GM19238 (cell line): Measurements from ENCODE around the gene YLPM1.
A peak's percentile ranks its signal among the peaks of the same experiment; 100 is the strongest.

Experiments
- DNase-seq: peaks from one replicate; pipeline ENCODE4 v3.0.0; 2011; ENCODE audit warnings: low spot score; ENCODE audit not compliant: insufficient read length

The YLPM1 gene

DNA sequence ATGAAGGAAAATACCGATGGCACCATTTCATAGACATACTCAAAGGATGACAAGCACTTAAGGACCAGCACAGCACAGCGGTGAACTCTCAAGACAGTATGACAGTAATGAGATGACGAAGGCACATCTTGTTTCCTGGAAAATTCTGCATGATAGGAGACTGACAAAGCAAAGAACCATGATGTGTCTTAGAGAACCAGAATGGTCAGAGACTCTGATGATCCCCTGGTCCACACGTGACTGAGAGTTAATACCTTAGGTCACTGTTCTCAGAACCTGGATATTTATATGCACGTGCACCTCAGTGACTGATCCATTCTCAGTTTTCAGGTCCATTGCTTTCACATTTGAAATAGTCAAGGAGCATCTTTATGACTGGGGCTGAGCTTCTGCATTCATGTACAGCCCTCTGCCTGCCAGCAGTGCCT, 77.5 kb downstream of the YLPM1 start:
- no peak for DNase-seq

DNA sequence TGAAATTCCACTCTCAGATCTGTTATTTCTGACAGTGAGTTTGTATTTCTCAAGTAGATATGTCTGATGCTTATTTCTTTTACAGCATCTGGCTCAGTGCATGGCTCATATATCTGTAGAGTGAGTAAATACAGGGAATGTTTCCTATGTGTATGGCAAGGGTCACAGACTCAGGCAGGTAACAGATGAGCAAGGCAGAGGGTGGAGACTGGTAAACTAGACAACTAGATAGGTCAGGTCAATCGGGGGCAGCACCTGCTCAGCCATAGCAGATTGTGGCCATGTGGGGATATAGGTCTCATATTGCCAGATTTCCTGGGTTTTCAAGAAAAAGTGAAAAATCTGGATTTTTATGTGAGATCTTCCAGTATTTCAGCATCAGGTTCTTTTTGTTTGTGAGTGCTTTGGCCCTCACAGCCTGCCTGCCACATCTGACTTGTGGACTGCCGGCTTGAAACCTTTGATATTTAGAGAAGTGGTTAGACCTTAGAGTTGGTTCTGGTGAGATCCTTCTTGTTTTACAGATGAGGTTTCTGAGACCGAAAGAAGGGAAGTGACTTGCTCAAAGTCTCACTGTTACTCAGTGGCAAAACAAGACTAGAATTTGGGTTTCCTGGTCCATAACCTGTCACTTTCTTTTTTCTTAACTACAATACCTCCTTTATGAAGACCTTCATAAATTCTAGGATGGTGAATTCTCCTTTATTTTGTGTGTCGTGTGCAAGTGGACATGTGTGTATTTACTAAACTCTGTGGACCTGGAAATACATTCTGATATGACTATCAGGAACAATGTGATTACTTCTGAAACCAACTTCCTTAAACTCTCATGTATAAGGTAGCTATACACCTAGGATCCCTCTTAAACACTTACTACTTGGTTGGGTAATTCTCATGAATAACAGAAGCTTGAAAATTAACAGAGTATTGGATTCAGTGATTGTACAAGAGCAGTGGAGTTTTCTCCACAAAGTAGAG, 78.4 kb downstream of the YLPM1 start:
- peak; percentile 40 for DNase-seq

DNA sequence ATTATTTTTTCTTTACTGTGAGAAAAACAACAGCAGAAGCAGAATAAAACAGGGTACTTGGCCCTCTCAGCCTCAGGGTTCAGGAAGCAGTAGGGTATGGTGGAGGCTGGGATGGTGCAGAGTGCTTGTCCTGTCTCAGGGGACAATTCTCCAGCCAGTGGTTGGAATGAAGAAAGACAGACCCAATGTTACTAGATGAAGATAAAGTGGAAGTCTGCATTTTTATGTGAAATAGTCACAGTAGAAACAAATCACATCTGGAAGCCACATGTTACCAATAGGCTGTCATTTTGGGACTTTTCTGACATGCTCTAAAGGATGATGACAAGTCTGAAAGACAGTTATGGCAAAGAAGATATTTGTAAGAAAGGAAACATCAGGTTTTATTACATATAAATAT, 80.5 kb downstream of the YLPM1 start:
- DNase-seq = no peak

DNA sequence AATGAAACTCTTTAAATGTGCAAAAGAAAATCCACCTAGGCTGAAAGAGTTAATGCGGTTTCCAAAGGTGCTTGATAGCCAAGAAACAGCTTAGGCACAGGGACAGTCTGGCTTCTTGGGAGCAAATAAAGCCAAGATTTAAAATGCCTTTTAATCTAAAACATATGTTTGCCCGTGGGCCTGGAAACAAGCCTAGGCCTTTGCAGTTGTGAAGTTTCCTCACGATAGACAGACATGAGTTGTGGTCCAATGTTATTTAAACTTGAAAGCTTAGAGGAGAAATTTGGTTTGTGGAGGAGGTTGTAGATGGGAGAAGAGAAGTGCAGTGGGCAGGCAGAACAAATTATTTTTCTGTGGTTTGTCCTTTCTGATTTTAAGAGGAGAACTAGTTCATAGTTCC, 83.1 kb downstream of the YLPM1 start:
- DNase-seq = no peak

DNA sequence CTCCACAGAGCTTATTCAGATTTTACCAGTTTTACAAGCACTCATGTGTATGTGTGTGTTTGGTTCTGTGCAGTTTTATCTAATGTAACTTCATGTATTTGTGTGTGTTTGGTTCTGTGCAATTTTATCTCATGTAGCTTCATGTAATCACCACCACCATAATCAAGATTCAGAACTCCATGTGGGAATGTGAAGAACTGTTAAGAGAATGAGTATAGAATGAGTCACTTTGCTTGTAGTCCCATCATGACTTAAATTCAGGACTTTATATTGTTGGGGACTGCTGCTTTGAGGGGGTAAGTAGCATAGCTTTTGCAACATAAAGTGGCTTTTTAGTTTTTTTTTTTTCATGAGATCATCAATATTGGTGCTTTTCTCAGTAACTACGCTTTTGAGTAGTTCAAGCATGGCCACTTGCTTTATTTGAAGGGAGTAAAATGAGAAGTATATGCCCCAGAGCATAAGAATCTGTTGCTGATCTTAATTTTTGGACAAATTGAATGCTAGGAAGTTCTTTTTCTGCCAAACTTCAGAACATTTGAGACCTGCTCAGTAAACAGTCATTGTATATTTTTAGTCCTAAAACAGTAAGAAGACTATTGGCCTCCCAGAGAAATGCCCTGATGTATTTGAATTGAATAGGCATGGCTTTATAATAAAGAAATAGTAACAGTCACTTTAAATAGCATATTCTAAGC, 84.0 kb downstream of the YLPM1 start:
- no peak for DNase-seq

DNA sequence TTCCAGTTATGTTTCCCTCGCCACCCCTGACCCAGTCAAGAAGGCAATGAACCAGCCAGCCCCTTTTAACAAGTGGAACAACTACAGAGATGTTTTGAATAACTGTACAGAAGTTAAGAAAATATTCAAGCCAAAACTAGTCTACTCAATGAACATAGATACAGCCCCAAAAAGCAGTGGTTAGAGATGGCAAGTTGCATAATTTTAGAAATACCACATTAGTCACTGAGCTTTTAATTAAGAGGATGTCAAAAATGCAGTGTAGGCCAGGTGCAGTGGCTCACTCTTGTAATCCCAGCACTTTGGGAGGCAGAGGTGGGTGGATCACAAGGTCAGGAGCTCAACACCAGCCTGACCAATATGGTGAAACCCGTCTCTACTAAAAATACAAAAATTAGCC, 85.7 kb downstream of the YLPM1 start:
- no peak for DNase-seq

DNA sequence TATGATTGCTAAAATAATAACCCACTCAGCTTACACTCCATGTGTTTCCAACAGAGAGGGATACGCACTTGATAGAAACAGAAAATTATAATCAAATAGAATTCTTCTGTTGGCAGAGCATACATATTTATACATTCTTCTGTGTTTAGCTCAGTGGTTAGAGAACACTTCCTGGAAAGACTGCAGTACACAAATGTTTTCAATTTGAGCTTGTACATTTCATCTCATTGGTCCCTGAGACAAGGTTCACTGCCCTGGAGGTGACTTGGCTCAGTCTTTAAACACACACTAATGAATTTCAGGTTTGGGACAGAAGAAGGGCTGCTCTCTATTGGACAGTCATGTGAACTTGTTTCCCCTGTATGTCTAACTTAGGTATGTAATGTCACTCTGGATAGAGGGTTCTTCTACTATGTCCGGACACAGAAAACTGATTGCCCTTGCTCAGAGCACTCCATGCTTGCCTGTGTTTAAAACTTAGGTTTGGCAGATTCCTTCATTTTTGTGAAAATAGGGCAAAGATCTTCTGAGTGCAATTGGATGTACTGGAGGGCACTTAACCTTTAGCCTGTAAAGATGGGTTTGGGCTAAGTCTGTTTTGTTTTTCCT, 89.9 kb downstream of the YLPM1 start:
- no peak for DNase-seq

DNA sequence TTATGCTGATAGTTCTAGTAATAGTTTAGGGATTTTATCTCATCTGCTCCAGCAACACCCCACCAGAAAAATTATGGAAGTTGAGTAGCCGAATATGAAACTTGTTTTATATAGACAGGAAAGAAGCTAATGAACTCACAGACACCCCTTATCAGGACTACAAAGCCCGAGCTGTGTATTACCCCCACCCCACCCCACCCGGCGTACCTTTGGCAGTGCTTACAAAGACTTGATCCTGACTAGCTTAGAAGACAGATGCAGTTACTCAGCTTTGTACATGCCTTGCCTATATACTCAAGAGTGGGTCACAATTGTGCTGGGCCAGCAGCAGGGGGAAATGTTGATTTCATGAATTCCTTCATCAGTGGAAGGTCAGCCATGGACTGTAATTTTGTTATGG, 90.5 kb downstream of the YLPM1 start:
- DNase-seq = no peak

DNA sequence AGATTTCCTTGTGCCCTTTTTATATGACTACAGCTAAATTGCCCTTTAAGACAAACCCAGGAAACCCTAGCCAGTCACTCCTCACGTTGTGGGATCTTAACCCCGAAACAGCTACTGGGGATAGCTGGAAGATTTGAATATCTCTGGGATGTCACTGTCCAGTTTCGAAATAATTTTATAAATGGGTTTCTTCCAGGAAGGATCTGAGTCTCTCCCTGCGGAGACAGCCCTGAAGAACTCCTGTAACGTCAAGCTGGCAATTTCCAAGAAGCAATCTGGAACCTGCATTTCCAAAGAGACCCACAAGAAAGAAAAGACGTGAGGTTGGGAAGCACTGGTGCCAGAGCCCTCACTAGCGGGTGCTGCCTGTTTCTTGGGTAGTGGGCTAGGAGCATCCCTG, 91.9 kb downstream of the YLPM1 start:
- no peak for DNase-seq

DNA sequence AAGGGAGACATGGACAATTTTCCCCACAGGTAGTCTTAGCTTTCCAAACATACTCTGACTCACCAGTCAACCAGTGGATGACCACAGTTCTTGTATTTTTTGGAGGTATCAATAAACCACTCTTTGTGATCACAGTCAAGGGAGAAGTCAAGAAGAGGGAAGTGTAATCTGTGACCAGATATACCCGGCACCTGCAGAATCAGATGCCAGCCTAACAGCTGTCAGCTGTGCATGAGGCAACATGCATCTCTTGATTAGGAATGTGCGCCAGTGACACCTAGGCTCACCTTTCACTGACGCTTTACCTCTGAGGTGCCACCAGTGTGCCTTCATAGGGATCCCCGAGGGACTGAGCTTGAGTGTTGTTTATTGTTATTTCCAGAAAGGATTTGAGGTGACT, 92.8 kb downstream of the YLPM1 start:
- no peak for DNase-seq

DNA sequence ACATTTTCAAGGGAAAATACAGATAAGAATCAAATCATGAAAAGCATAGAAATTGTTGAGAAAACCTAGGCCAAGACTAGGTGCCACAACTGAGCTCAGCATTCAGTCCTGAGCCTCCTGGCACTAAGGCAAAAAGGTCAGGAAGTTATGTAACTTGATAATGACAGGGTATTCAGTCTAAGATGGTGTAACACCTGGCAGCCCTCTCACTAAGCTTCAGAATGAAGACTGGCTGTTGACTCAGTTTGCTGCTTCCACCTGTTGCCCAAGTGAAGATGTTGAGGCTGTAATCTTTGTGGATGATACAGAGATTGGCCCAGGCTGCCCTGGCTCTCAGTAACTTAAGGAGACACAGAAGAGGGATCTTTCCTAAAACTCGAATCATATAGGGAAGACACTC, 93.2 kb downstream of the YLPM1 start:
- no peak for DNase-seq

DNA sequence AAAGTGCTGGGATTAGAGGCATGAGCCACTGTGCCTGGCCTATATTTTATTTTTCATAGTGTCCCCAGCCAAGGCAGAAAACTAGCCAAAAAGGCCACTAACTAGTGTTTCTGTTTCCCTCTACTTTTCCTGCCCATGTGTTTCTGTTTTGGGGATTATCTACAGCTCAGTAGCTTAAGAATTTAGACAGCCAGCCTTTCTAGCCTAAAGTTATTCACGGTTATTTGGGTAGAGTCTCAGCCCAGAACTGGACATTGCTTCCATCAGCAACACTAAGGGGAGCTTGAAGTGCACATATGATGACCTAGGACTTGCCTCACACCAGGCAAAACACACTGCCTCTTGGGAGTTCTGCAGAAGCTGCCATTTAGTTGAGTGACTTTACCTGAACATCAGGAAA, 94.9 kb downstream of the YLPM1 start:
- no peak for DNase-seq

DNA sequence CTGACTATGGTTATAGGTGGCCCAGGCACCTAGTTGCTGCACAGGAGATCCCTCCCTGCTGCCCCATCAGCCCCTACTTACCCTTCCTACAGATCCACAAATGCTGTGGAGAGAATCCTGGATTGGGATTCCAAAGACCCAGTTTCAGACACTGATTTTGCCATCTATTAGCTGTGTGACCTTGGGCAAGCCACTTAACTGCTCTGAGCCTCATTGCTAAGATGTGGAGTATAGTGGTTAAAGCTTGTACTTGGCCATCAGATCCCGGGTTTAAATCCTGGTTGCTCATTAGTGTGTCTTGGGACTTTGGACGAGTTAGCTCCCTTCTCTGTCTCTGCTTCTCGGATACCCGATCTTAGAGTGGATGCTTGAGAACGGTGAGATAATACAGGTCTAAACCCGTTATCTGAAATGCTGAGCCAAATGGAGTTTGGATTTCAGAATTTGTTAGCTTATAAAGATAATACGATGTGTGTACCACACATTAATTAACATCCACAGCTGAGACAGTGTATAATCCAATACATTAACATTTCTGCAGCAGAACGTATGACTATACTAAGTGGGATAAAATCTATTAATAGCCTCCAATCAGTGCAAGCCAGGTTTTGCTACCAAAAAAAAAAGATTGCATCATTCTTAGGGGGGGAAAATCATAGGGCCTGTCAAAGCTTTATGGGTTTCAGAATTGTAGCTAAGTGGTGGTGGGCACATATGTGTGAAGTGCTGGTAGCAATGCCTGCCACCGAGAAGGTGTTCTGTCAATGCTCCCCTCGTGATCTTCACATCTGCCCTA, 96.8 kb downstream of the YLPM1 start:
- no peak for DNase-seq

DNA sequence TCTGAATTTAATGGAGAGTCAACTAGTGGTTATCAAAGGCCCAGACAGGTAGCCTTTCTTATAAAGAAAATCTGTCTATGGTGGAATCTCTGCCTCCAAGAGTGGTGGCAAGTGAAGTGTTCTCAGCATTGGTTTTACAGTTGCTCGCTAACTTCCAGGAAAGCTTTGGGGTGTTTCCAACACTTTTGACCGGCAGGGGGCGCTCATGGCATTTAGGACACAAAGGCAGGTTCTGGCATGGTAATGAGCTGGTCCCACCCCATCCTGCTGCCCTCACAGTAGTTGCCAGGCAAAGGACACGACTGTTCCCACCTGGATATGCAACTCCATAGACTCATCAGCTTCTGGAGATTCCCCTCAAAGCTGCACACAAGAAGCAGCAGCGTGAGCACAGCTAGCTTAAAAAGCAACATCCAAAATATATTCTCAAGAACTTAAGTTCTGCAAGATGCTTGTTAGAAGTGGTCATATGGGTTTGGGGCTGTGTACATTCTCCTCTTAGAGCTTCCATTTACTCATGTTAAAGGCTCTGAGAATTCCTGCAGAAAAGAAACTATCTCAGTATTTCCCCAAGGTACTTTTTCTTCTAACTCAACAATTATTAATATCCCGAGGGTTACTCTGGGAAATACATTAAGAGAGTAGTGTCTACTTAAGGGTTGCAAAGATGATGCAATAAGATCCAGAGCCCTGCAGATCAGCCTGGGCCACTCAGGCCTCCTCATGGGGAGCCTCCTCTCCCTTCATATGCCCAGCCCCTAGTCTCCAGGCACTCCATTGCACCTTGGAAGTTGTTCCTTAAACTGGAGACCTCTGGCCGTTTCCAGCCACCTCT, 98.0 kb downstream of the YLPM1 start:
- peak; percentile 62 for DNase-seq

DNA sequence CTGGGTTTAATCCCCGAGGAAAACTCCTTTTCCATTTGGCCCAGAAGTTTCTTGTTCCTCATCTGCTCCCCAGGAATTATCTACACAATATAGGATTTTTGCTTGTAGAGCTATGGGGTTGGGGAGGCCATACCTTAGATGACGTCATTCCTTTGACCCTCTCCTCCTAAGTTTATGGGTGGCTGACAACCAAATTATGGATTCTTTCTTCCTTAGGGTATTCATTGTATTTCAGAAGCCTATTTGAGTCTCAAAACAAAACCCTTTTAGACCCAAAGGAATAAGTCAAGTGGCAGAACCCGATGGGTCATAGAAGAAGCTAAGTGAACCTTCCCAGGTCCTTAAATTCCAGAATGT, 98.6 kb downstream of the YLPM1 start:
- DNase-seq = no peak

DNA sequence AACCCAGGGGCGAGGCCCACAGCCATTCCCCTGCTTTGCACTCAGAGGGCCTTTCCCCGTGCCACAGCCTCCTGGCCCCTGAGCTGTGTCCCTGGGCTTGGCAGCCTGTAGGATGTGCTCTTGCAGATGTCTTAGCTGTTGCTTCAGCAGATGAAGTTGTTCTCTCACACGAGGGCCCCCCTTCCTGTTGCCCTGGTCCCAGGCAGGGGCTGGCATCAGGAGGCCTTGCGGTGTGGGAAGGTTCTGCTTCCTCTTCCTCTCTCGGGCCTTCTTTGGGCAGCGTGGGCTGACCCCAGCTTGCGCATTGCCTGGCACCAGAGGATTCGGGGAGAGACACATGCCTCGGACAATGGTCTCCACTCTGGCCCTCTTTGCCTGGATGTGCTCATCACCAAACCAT, 100.2 kb downstream of the YLPM1 start:
- DNase-seq = no peak

DNA sequence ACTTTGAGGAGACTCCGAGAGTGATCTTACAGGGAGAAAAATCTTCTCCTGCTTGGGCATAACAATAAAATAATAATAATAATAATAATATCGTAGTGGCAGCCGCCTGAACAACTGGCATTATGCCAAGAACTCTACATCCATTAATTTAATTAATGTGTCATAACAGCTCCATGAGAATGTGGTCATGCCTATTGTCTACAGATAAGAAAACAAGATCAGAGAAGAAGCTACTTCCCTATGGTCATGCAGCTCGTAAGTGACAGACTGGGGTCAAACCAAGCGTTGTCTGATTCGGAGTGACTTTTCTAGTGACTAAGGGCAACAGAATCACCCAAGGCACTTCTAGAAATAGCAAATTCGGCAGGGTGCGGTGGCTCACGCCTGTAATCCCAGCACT, 101.1 kb downstream of the YLPM1 start:
- DNase-seq = no peak

DNA sequence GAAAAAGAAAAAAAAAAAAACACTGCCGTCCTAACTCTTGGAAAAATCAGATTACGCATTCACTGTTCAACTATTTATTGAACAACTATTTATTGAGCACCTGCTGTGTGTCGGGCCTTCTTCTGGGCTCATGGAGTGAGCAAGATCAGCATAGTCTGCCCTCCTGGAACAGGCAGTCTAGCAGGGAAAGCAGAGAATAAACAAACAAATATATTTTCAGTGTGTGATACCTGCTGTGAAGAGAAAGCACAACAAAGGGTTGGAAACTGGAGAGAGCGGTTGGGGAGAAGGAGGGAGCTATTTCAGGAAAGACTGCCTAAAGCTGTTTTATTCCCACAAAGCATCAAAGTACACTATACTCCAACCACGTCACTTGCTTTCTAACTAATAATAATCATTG, 102.0 kb downstream of the YLPM1 start:
- no peak for DNase-seq

DNA sequence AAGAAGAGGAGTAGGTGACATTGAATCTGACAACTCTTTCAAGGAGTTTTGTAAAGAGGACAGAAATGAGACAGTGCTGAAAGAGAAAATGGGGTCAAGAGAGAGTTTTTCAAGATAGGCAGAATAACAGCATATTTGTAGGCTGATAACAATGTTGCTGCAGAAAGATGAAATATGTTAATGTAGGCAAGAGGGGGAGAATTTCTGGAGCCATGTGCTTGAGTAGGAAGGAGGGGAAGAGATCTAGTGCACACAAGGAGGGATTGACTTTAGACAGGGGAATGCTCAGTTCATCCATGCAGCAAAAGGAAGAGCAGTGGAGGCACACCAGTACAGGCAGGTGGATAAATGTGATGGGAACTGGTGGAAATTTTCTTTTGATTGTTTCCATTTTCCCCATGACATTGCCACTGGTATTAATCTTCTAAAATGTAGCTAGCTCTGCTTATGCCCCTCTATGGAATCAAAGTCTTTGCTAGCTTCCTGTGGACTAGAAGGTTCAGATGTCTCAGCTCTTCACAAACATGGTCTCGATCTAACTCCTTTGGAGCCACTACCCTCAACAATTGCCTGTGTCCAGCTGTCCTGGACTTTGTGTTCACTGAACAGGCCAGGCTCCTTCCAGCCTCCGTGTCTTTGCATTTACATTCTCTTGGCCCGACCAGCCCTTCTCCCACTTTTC, 103.7 kb downstream of the YLPM1 start:
- no peak for DNase-seq

DNA sequence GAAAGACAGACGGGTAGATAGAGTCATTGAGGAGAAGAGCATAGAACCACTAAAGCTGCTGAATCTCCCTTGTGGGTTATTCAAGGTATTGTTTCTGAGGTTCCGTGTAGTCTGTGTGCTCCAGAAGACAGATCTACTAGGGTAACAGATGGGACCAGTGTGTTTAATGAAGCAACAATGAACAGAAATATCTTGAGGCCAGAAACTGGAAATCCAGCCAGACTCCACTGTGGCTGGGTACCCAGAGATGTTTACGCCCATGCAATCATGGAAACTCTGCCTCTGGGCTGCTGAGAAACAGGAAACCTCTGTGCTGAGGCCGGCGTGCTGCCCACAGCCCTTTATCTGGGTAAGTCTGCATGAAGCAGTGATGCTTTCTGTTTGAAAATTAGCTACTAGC, 104.6 kb downstream of the YLPM1 start:
- DNase-seq = no peak
